ENCODE measurements around the gene JDP2.

DNA sequence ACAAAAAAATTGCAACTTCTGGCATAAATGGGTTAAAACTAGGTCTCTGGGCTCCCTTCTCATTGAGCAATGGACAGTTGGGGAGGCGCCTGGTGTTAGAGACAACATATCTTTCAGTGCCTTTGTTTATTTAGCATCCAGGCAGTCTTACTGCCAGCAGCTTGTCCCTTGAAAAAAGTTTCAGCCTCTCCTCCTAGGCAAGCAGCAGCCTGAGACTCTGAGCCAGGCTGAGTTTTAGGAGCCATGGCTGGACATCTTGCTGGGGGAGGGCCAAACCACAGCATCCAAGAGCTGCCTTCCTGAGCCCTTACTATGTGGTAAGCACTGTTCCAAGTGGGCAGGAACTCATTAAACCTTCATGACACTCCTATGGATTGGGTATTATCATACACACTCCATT lies 10.1 kb upstream of the JDP2 start:
- TF ChIP-seq, protein P1, sequence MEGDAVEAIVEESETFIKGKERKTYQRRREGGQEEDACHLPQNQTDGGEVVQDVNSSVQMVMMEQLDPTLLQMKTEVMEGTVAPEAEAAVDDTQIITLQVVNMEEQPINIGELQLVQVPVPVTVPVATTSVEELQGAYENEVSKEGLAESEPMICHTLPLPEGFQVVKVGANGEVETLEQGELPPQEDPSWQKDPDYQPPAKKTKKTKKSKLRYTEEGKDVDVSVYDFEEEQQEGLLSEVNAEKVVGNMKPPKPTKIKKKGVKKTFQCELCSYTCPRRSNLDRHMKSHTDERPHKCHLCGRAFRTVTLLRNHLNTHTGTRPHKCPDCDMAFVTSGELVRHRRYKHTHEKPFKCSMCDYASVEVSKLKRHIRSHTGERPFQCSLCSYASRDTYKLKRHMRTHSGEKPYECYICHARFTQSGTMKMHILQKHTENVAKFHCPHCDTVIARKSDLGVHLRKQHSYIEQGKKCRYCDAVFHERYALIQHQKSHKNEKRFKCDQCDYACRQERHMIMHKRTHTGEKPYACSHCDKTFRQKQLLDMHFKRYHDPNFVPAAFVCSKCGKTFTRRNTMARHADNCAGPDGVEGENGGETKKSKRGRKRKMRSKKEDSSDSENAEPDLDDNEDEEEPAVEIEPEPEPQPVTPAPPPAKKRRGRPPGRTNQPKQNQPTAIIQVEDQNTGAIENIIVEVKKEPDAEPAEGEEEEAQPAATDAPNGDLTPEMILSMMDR (IDR thresholded peaks at IDR 0.05), result no peak
- TF ChIP-seq POLR2A (IDR thresholded peaks at IDR 0.05) (no peak), EP300 (IDR thresholded peaks at IDR 0.05) (no peak)
